Liver (tissue), 9 donors: ENCODE measurements around the gene GPBP1L1. TPM values are rescaled to one million over a fixed set of nuclear protein-coding genes. Genes with fewer than 3 reads are reported as not detected.

Experiments
- DNase-seq: peaks from one replicate; pipeline ENCODE4 v3.0.0-alpha.2; 2017; ENCODE audit warnings: low spot score
- H3K27ac ChIP-seq, 2 donors: one replicate each; pipeline ENCODE4 v1.7.0; 2013; ENCODE audit warnings: inconsistent platforms in 2 of 2, low read length in 2 of 2, control low read depth in 1 of 2, low read depth in 1 of 2, mild to moderate bottlenecking in 1 of 2
- H3K27me3 ChIP-seq, 4 donors: one replicate each; pipeline versions ENCODE4 v1.6.1 to v1.7.0; 2013; ENCODE audit warnings: low read length in 3 of 4, inconsistent platforms in 1 of 4, mild to moderate bottlenecking in 1 of 4, moderate library complexity in 1 of 4; ENCODE audit not compliant: control insufficient read depth in 4 of 4, insufficient read depth in 4 of 4
- H3K36me3 ChIP-seq, 4 donors: one replicate each; pipeline versions ENCODE4 v1.6.1 to v1.7.0; 2013; ENCODE audit warnings: low read length in 3 of 4, mild to moderate bottlenecking in 3 of 4, low read depth in 1 of 4, moderate library complexity in 1 of 4; ENCODE audit not compliant: control insufficient read depth in 4 of 4, insufficient read depth in 3 of 4
- H3K4me1 ChIP-seq, 4 donors: one replicate each; pipeline versions ENCODE4 v1.6.1 to v1.7.0; 2013; ENCODE audit warnings: low read length in 3 of 4, mild to moderate bottlenecking in 3 of 4, moderate library complexity in 1 of 4; ENCODE audit not compliant: control insufficient read depth in 4 of 4, insufficient read depth in 4 of 4
- H3K4me3 ChIP-seq, 3 donors: one replicate each; pipeline versions ENCODE4 v1.6.1 to v1.7.0; 2013; ENCODE audit warnings: low read length in 3 of 3, control low read depth in 1 of 3, low read depth in 1 of 3, mild to moderate bottlenecking in 1 of 3
- H3K9ac ChIP-seq, 2 donors: one replicate each; pipeline ENCODE4 v1.7.0; 2013; ENCODE audit warnings: low read length in 2 of 2, mild to moderate bottlenecking in 2 of 2, moderate library complexity in 2 of 2, control low read depth in 1 of 2, low read depth in 1 of 2
- H3K9me3 ChIP-seq, 4 donors: one replicate each; pipeline versions ENCODE4 v1.6.1 to v1.7.0; 2013; ENCODE audit warnings: low read length in 3 of 4; ENCODE audit not compliant: control insufficient read depth in 4 of 4
- EGR1 ChIP-seq, 2 donors: IDR thresholded peaks; 2 replicates each; pipeline ENCODE4 v1.6.1; 2016 to 2018; ENCODE audit warnings: antibody characterized with exemption in 2 of 2, low read depth in 2 of 2
- FOXA1 ChIP-seq: IDR thresholded peaks from 2 replicates; pipeline ENCODE4 v1.6.1; 2016; ENCODE audit warnings: antibody characterized with exemption
- FOXA2 ChIP-seq: IDR thresholded peaks from 2 replicates; pipeline ENCODE4 v1.6.1; 2016; ENCODE audit warnings: antibody characterized with exemption
- GABPA ChIP-seq, 2 donors: IDR thresholded peaks in 1 of 2; conservative IDR thresholded peaks in 1 of 2; 2 replicates each; pipeline ENCODE4 v1.6.1; 2016; ENCODE audit warnings: antibody characterized with exemption in 2 of 2, mild to moderate bottlenecking in 1 of 2, moderate library complexity in 1 of 2
- HNF4A ChIP-seq, 2 donors: conservative IDR thresholded peaks; 2 replicates each; pipeline ENCODE4 v1.6.1; 2016; ENCODE audit warnings: antibody characterized with exemption in 2 of 2, mild to moderate bottlenecking in 2 of 2
- HNF4G ChIP-seq: IDR thresholded peaks from 2 replicates; pipeline ENCODE4 v1.6.1; 2016; ENCODE audit warnings: antibody characterized with exemption
- JUND ChIP-seq, 2 donors: IDR thresholded peaks; 2 replicates each; pipeline ENCODE4 v1.6.1; 2016; ENCODE audit warnings: antibody characterized with exemption in 2 of 2
- NR2F2 ChIP-seq: IDR thresholded peaks from 2 replicates; pipeline ENCODE4 v1.6.1; 2016; ENCODE audit warnings: antibody characterized with exemption
- RAD21 ChIP-seq, 2 donors: IDR thresholded peaks; 2 replicates each; pipeline ENCODE4 v1.6.1; 2016; ENCODE audit warnings: antibody characterized with exemption in 2 of 2, mild to moderate bottlenecking in 2 of 2
- RXRA ChIP-seq, 2 donors: IDR thresholded peaks; 2 replicates each; pipeline ENCODE4 v1.6.1; 2017 to 2018; ENCODE audit warnings: antibody characterized with exemption in 2 of 2, mild to moderate bottlenecking in 1 of 2
- SP1 ChIP-seq: IDR thresholded peaks from 2 replicates; pipeline ENCODE4 v1.6.1; 2018; ENCODE audit warnings: antibody characterized with exemption, mild to moderate bottlenecking
- TAF1 ChIP-seq: conservative IDR thresholded peaks from 2 replicates; pipeline ENCODE4 v1.6.1; 2016; ENCODE audit warnings: antibody characterized with exemption, mild to moderate bottlenecking
- YY1 ChIP-seq: IDR thresholded peaks from 2 replicates; pipeline ENCODE4 v1.6.1; 2016; ENCODE audit warnings: antibody characterized with exemption, mild to moderate bottlenecking
- WGBS: extraction: QIAGEN DNeasy Blood & Tissue Kit; methylation state at CpG from one replicate; pipeline ENCODE4 v1.1.7; 2013; 5-methylcytosine and 5-hydroxymethylcytosine counted together
- polyA plus RNA-seq, 2 donors: library from polyadenylated mRNA; stranded (reverse) in 1 of 2; unstranded in 1 of 2; fragments of 200-250 nt in 1 of 2; fragments of >200 nt in 1 of 2; fragmentation: Nextera tagmentation in 1 of 2; extraction: Ambion mirVana in 1 of 2; gene quantifications; one replicate each; pipeline versions ENCODE4 v1.2.1 to v1.2.3, GENCODE V29; 2013 to 2015
- total RNA-seq, 2 donors: library from RNA; depleted of rRNA; stranded (reverse); fragments of >200 nt; gene quantifications; one replicate each; pipeline ENCODE4 v1.2.3, GENCODE V29; 2014
- TF ChIP-seq, protein P1 (sequence below): IDR thresholded peaks from 2 replicates; pipeline ENCODE4 v1.6.1; 2016; ENCODE audit warnings: antibody characterized with exemption
- TF ChIP-seq, protein P2 (sequence below): IDR thresholded peaks from 2 replicates; pipeline ENCODE4 v1.6.1; 2016; ENCODE audit warnings: antibody characterized with exemption
- TF ChIP-seq, protein P3 (sequence below): fragments of 150-350 bp; IDR thresholded peaks from 2 replicates; pipeline ENCODE4 v1.5.1; 2017; ENCODE audit warnings: improper control_type of control experiment, low read depth, low read length; ENCODE audit not compliant: missing input control
- TF ChIP-seq, protein P4 (sequence below): IDR thresholded peaks from 2 replicates; pipeline ENCODE4 v1.6.1; 2016; ENCODE audit warnings: antibody characterized with exemption, mild to moderate bottlenecking
- TF ChIP-seq, protein P5 (sequence below): IDR thresholded peaks from 2 replicates; pipeline ENCODE4 v1.6.1; 2016; ENCODE audit warnings: antibody characterized with exemption
- donor health status: healthy.
- donor health status: healthy.
- donor health status: healthy.
- donor health status: healthy.
- donor health status: healthy.

The GPBP1L1 gene, protein sequence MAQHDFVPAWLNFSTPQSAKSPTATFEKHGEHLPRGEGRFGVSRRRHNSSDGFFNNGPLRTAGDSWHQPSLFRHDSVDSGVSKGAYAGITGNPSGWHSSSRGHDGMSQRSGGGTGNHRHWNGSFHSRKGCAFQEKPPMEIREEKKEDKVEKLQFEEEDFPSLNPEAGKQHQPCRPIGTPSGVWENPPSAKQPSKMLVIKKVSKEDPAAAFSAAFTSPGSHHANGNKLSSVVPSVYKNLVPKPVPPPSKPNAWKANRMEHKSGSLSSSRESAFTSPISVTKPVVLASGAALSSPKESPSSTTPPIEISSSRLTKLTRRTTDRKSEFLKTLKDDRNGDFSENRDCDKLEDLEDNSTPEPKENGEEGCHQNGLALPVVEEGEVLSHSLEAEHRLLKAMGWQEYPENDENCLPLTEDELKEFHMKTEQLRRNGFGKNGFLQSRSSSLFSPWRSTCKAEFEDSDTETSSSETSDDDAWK
- total RNA-seq (10 to 100 TPM; 66.9 to 86.7 TPM), polyA plus RNA-seq (10 to 100 TPM; 24.8 to 40.1 TPM)

DNA sequence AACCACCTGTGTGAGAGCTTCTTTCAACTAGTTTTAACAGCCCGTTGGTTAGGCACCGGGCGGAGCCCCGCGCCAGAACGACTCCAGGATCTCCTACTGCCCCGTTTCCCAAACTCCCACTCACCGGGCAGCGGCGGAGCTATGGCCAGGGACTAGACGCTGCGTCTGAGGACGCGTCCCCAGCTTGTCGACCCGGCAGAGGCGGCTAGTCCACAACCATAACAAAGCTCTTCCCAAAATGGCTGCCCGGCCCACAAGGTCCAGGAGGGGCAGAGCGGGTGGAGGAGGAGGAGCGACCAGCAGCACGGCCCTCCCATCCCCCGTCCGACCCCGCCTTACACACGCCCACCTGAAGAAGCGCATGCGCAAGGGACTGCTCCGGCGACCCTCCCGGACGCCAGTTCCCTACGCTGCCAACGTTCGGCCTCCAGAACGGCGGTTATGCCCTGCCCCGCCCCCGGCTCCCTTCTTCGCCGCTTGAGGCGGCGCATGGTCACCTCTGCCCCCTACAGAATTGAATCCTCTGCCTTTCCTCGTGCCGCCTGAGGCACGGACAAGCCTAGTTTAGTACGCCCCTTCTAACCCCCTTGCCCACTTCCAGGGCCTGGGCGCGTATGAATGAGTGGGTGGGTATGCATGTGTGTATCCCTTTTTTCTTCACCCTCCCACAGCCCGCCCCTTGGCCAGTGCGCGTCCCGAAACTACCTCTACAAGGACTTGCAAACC lies at the start of gene GPBP1L1:
GPBP1L1 (minus strand) TSS at position 246 of the 726 bp plus-strand sequence. CDS start 27,446 bp downstream, outside the sequence.
- Histone ChIP-seq H3K4me3 (peak within 1 kb of the TSS; percentile 87 to 99 (median 92)), H3K36me3 (peaks cover 0 to 5% (median 0%) of the 10 kb centered on the region in 4 donors), H3K4me1 (peaks cover 8 to 34% (median 23%) of the 10 kb centered on the region in 4 donors), H3K27ac (peak within 1 kb of the TSS; percentile 98 to 99), H3K9me3 (no peaks in the 10 kb centered on the region), H3K27me3 (no peaks in the 10 kb centered on the region), H3K9ac (peak within 1 kb of the TSS; percentile 98 to 100)
- peak; percentile 98 for DNase-seq
- TF ChIP-seq, protein P1, sequence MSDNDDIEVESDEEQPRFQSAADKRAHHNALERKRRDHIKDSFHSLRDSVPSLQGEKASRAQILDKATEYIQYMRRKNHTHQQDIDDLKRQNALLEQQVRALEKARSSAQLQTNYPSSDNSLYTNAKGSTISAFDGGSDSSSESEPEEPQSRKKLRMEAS = no peak
- TF ChIP-seq EGR1 (IDR thresholded peaks at IDR 0.05; ENCODE audit: low read depth in 2 of 2) = peak in 1 of 2 donors; percentile 55
- TF ChIP-seq TAF1 = peak; percentile 59
- TF ChIP-seq, protein P2, sequence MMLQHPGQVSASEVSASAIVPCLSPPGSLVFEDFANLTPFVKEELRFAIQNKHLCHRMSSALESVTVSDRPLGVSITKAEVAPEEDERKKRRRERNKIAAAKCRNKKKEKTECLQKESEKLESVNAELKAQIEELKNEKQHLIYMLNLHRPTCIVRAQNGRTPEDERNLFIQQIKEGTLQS = no peak
- TF ChIP-seq YY1 = peak; percentile 99
- TF ChIP-seq NR2F2 = no peak
- TF ChIP-seq, protein P3, sequence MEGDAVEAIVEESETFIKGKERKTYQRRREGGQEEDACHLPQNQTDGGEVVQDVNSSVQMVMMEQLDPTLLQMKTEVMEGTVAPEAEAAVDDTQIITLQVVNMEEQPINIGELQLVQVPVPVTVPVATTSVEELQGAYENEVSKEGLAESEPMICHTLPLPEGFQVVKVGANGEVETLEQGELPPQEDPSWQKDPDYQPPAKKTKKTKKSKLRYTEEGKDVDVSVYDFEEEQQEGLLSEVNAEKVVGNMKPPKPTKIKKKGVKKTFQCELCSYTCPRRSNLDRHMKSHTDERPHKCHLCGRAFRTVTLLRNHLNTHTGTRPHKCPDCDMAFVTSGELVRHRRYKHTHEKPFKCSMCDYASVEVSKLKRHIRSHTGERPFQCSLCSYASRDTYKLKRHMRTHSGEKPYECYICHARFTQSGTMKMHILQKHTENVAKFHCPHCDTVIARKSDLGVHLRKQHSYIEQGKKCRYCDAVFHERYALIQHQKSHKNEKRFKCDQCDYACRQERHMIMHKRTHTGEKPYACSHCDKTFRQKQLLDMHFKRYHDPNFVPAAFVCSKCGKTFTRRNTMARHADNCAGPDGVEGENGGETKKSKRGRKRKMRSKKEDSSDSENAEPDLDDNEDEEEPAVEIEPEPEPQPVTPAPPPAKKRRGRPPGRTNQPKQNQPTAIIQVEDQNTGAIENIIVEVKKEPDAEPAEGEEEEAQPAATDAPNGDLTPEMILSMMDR = peak; percentile 3
- TF ChIP-seq FOXA2 = no peak
- peak in 1 of 2 donors; percentile 24 for TF ChIP-seq RXRA (IDR thresholded peaks at IDR 0.05)
- TF ChIP-seq SP1 = no peak
- TF ChIP-seq RAD21 (IDR thresholded peaks at IDR 0.05) = no peak
- no peak for TF ChIP-seq GABPA (IDR thresholded peaks at IDR 0.05 in 1 of 2, conservative IDR thresholded peaks at IDR 0.05 in 1 of 2)
- peak; percentile 16 to 17 for TF ChIP-seq HNF4A (conservative IDR thresholded peaks at IDR 0.05)
- no peak for TF ChIP-seq JUND (IDR thresholded peaks at IDR 0.05)
- TF ChIP-seq, protein P4, sequence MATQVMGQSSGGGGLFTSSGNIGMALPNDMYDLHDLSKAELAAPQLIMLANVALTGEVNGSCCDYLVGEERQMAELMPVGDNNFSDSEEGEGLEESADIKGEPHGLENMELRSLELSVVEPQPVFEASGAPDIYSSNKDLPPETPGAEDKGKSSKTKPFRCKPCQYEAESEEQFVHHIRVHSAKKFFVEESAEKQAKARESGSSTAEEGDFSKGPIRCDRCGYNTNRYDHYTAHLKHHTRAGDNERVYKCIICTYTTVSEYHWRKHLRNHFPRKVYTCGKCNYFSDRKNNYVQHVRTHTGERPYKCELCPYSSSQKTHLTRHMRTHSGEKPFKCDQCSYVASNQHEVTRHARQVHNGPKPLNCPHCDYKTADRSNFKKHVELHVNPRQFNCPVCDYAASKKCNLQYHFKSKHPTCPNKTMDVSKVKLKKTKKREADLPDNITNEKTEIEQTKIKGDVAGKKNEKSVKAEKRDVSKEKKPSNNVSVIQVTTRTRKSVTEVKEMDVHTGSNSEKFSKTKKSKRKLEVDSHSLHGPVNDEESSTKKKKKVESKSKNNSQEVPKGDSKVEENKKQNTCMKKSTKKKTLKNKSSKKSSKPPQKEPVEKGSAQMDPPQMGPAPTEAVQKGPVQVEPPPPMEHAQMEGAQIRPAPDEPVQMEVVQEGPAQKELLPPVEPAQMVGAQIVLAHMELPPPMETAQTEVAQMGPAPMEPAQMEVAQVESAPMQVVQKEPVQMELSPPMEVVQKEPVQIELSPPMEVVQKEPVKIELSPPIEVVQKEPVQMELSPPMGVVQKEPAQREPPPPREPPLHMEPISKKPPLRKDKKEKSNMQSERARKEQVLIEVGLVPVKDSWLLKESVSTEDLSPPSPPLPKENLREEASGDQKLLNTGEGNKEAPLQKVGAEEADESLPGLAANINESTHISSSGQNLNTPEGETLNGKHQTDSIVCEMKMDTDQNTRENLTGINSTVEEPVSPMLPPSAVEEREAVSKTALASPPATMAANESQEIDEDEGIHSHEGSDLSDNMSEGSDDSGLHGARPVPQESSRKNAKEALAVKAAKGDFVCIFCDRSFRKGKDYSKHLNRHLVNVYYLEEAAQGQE = no peak
- TF ChIP-seq, protein P5, sequence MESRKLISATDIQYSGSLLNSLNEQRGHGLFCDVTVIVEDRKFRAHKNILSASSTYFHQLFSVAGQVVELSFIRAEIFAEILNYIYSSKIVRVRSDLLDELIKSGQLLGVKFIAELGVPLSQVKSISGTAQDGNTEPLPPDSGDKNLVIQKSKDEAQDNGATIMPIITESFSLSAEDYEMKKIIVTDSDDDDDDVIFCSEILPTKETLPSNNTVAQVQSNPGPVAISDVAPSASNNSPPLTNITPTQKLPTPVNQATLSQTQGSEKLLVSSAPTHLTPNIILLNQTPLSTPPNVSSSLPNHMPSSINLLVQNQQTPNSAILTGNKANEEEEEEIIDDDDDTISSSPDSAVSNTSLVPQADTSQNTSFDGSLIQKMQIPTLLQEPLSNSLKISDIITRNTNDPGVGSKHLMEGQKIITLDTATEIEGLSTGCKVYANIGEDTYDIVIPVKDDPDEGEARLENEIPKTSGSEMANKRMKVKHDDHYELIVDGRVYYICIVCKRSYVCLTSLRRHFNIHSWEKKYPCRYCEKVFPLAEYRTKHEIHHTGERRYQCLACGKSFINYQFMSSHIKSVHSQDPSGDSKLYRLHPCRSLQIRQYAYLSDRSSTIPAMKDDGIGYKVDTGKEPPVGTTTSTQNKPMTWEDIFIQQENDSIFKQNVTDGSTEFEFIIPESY = no peak
- no peak for TF ChIP-seq FOXA1
- no peak for TF ChIP-seq HNF4G
- WGBS = under 1% methylated on average over 52 of the region's 52 CpGs
